ENCODE results near the gene FFAR2.

GRCh38 chr19:35416331-35416730 lies 31.7 kb upstream of the FFAR2 start:
- no peak for TF ChIP-seq CTCF (conservative IDR thresholded peaks at IDR 0.05 in 1 of 2, IDR thresholded peaks at IDR 0.05 in 1 of 2; ENCODE audit: extremely low read depth in 1 of 2, insufficient read depth in 1 of 2, low read depth in 1 of 2, low read length in 2 of 2)
- no peak for TF ChIP-seq EZH2 (IDR thresholded peaks at IDR 0.05; ENCODE audit: borderline replicate concordance, low read length)

Data from mammary epithelial cell (primary cell).